HG03575 (cell line): Measurements from ENCODE around the gene NTMT2.
"Not testable (repeated sequence)": the region's sequence is repeated elsewhere in the genome, so short reads cannot be mapped to it uniquely, and the experiment has no call there.

Experiments used
- ATAC-seq: cut with Tn5 transposase; IDR thresholded peaks from one replicate; pipeline ENCODE4 v1.9.1; 2021; ENCODE audit not compliant: unreplicated experiment, insufficient number of reproducible peaks, low FRiP score; ENCODE audit errors: extremely low read depth

Gene NTMT2

GRCh38 chr1:170153417-170153816 lies 7.7 kb downstream of the NTMT2 start:
- no peak for ATAC-seq

DNA sequence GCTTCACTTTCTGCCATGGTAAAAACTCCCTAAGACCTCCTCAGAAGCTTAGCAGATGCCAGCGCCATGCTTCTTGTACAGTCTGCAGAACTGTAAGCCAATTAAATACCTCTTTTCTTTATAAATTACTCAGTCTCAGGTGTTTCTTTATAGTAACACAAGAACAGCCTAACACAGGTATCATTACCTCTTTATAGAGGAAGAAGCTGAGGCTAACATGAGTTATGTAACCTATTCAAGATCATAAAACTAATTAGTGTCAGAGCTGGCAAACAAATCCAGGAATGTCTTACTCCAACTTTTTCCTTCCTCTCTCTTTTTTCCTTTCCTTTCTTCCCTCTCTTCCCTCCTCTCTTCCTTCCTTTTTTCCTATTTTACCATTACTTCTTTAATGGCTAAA lies 9.3 kb downstream of the NTMT2 start:
- ATAC-seq, result no peak

DNA sequence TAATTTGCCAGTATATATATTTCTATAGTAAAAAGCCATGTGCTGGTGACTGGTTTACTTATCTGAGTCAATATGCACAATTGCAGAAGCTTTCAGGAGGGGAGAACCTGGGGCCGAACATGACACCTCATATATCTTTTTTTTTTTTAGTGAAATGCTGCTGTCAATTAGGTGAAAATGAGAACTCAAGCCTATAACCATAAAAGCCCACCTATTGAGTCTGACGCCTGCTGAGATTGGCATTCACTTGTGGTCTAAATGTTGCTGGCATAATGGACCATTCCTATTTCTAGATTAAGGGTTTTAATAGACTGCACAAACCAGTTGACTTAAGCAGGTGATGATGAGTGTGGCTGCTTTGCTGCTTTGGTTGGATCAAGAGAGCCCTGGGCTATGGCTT lies 10.8 kb downstream of the NTMT2 start:
- no peak for ATAC-seq

- ATAC-seq, result no peak
Observed at GRCh38 chr1:170157820-170158219, 12.1 kb downstream of the NTMT2 start.

DNA sequence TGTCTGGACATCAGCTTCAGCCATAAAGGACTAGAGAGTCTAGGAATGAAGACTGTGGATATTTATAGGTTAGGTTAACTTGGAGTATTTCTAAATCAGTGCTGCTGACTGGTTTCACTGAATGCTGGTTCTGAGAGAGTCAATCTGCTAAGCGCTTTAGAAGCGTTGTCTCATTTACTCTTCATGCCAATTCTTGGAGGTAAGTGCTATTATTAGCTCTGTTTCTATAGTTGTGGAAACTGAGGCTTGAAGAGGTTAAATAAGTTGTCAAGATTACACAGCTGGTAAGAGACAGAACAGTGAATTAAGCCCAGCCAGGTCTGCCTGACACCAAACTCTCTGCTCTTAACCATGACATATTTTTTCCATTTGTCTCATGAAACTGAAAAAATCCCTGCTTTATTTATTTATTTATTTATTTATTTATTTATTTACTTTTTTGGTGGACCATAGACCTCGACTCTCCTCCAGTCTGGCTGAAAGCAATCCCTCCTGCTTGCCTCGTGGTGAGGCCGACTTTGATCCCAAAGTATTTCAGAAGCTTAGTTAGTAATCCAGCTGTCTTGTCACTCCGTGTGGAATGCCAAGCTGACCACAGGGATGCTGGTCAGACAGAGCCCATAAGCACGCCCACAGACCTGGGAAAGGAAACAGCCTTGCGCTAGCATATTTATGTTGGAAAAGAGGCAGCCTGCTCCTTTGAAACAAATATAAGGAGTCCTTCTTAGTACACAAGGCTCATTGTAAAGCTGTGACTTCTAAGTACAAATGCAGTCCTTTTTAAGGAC lies 16.9 kb downstream of the NTMT2 start:
- ATAC-seq, result no peak

GRCh38 chr1:170164103-170164763 lies 18.5 kb downstream of the NTMT2 start:
- no peak for ATAC-seq

- no peak for ATAC-seq
Observed at GRCh38 chr1:170166518-170167180, 20.9 kb downstream of the NTMT2 start.

- no peak for ATAC-seq
Observed at GRCh38 chr1:170168265-170168664, 22.5 kb downstream of the NTMT2 start.

DNA sequence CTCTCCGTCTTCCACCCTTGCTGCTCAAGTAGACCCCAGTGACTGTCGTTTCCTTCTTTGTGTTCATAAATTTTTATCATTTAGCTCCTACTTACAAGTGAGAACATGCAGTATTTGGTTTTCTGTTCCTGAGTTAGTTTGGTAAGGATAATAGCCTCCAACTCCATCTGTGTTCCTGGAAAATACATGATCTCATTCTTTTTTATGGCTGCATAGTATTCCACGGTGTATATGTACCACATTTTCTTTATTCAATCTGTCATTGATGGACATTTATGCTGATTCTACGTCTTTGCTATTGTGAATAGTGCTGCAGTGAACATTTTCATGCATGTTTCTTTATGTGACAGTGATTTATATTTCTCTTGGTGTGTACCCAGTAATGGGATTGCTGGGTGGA lies 24.8 kb downstream of the NTMT2 start:
- not testable (repeated sequence) for ATAC-seq

DNA sequence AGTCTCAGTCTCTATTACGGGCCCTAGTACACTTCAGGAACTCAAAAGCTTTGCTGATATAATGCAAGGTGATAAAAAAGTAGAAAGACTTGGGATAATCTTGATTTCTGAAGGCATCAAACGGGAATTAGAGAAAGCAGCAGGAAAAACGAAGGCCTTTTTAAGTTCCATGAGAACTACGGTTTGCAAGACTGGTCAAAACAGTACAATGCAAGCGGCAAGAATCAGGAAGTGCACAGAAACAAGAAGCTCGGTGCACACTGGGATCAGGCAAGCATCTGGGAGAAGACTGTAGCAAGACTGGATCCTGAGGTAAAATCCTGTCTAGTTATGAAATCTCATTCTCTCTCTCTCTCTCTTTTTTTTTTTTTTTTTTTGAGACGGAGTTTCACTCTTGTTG lies 28.6 kb downstream of the NTMT2 start:
- ATAC-seq, result no peak

DNA sequence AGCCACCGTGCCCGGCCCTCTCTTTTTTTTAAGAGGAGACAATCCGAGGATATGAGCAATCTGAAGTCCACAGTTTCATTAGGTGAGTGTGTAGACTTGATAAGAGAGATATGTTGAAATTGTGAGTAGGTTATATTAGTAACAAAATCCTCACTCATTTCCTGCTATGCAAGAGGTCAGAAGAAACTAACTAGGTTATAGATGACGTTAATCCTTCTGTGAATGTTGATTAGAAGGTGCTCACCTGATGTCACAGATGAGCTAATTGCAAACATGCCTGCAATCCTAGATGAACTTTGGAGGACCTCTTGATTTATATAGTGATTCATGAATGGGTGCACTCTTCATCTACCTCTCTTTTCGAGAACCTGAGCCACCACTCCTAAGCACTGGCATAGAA lies 29.3 kb downstream of the NTMT2 start:
- no peak for ATAC-seq

- ATAC-seq, result no peak
Observed at GRCh38 chr1:170175484-170175883, 29.7 kb downstream of the NTMT2 start.

- no peak for ATAC-seq
Observed at GRCh38 chr1:170176772-170177171, 31.0 kb downstream of the NTMT2 start.

GRCh38 chr1:170182442-170182841 lies 36.7 kb downstream of the NTMT2 start:
- ATAC-seq, result no peak

- ATAC-seq, result no peak
Observed at GRCh38 chr1:170192546-170192945, 46.8 kb downstream of the NTMT2 start.

DNA sequence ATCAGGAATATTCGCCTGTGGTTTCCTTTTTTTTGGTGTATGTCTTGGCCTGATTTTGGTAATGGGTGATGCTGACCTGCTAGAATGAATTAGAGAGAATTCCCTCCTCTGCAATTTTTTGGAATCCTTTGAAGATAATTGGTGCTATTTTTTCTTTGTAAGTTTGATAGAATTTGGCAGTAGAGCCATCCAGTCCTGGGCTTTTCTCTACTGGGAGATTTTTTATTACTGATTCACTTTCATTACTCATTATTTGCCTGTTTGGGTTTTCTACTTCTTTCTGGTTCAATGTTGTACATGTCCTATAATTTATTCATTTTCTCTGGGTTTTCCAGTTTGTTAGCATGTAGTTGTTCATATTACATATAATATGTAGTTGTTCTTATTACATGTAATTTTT lies 48.7 kb downstream of the NTMT2 start:
- no peak for ATAC-seq

DNA sequence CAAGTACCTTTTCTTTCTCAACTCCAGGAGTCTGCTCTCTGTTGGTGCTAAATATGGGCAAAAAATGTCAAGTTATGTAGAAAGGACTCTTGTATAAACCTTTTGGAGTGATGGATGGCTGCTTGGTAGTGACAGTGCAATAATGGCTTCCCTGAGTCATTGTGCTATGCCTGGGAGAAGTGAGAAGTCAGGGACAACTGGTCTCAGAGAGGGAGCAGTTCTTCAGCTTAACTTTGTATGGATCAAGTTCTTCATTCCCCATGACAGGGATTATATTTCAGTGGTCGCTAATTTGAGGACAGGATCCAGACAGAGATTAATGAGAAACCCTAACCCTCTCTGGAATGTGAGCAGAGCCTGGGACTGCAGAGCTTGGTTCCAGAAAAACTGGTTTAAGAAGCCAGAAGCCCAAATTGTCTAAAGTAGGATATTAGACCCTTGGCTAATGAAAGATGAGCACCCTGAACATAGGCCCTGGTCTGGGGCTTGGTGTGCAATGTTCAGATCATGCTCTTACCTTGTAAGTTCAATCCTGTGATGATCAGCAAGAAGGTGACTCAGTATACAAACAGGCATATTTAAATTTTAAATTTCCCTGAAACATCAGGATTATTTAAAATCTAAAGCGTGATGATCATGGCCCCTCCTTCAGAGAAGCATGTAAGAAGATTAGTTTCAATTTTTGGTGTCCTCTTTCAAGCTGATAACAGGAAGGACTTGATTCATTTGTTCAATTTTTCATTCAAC lies 50.9 kb downstream of the NTMT2 start:
- ATAC-seq, result no peak

GRCh38 chr1:170198090-170198489 lies 52.3 kb downstream of the NTMT2 start:
- no peak for ATAC-seq

GRCh38 chr1:170198584-170198983 lies 52.8 kb downstream of the NTMT2 start:
- no peak for ATAC-seq
